Osteocyte (in vitro differentiated cells): ENCODE results near the gene GRHL3. TPM values are rescaled to one million over a fixed set of nuclear protein-coding genes. Genes with fewer than 3 reads are reported as not detected.
A peak's percentile ranks its signal among the peaks of the same experiment; 100 is the strongest.

ENCODE experiments used
- DNase-seq: peaks from one replicate; pipeline ENCODE4 v3.0.0; 2021; ENCODE audit warnings: mixed read lengths; ENCODE audit not compliant: unreplicated experiment; ENCODE audit errors: extremely low spot score
- H3K27ac Mint-ChIP-seq: one replicate; pipeline ENCODE4 v1.8.0; 2021; ENCODE audit warnings: mild to moderate bottlenecking, mixed read lengths; ENCODE audit not compliant: unreplicated experiment
- H3K27me3 Mint-ChIP-seq: one replicate; pipeline ENCODE4 v1.8.0; 2021; ENCODE audit warnings: mixed read lengths; ENCODE audit not compliant: unreplicated experiment
- H3K36me3 Mint-ChIP-seq: one replicate; pipeline ENCODE4 v1.8.0; 2021; ENCODE audit warnings: mixed read lengths; ENCODE audit not compliant: unreplicated experiment
- H3K4me1 Mint-ChIP-seq: one replicate; pipeline ENCODE4 v1.8.0; 2021; ENCODE audit warnings: mixed read lengths; ENCODE audit not compliant: unreplicated experiment
- H3K4me3 Mint-ChIP-seq: one replicate; pipeline ENCODE4 v1.8.0; 2021; ENCODE audit warnings: mild to moderate bottlenecking, moderate library complexity, mixed read lengths; ENCODE audit not compliant: unreplicated experiment
- H3K9me3 Mint-ChIP-seq: one replicate; pipeline ENCODE4 v1.8.0; 2021; ENCODE audit warnings: mixed read lengths; ENCODE audit not compliant: unreplicated experiment
- total RNA-seq: library from RNA; stranded (reverse); gene quantifications from 2 replicates; pipeline ENCODE4 v1.2.1, GENCODE V29; 2021
- TF ChIP-seq, protein P1 (sequence below): fragments of 200-600 bp; sonication (generic); IDR thresholded peaks from 2 replicates; pipeline ENCODE4 v1.5.0; 2021; ENCODE audit warnings: antibody characterized with exemption, mild to moderate bottlenecking, moderate library complexity

Gene GRHL3
- total RNA-seq, 1 donor from 2014 or later, result not detected

DNA sequence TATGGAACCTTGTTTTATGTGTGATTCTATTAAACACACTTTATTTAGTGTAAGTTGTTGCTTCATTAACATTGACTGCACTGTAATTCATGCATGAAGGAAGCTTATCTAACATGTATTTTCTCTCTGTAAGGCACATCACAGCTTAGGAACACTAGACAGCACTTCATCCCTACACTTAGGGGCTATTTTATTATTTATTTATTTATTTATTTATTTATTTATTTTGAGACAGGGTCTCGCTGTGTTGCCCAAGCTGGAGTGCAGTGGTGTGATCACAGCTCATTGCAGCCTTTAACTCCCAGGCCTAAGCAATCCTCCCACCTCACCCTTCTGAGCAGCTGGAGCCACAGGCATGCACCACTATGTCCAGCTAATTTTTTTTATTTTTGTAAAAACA is 30.7 kb upstream of the GRHL3 start:
- Mint-ChIP-seq H3K4me1 (peaks cover 23% of the 10 kb centered on the region), H3K27me3 (peaks cover 4% of the 10 kb centered on the region), H3K36me3 (no peaks in the 10 kb centered on the region)

DNA sequence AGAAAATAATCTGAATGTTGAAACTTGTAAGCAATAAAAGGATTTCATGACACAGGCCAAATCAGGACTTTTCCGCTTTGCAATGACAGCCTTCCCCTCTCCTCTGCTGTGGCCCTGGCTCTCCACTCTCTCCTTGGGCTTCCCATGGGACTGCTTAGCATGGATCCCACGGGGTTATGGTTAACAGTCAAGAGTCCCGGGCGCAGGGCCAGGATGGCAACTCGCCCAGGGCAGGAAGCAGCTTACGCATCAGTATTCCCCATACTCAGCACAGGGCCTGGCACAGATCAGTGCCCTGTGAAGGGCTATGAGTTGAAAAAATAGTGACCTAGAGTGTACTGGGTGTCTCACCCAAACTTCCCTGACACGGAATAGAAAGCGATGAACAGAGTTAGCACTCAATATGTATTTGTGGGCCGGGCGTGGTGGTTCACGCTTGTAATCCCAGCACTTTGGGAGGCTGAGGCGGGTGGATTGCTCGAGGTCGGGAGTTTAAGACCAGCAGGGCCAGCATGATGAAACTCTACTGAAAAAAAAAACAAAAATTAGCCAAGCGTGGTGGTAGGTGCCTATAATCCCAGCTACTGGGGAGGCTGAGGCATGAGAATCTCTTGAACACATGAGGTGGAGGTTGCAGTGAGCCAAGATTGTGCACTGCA is 29.1 kb upstream of the GRHL3 start:
- peak; percentile 91 for DNase-seq
- peaks cover 31% of the 10 kb centered on the region for H3K4me1 Mint-ChIP-seq
- H3K27me3 Mint-ChIP-seq, result peaks cover 4% of the 10 kb centered on the region
- H3K27ac Mint-ChIP-seq, result peak overlapping the region; percentile 76
- H3K36me3 Mint-ChIP-seq, result no peaks in the 10 kb centered on the region
- H3K9me3 Mint-ChIP-seq, result no peaks in the 10 kb centered on the region
- TF ChIP-seq, protein P1, sequence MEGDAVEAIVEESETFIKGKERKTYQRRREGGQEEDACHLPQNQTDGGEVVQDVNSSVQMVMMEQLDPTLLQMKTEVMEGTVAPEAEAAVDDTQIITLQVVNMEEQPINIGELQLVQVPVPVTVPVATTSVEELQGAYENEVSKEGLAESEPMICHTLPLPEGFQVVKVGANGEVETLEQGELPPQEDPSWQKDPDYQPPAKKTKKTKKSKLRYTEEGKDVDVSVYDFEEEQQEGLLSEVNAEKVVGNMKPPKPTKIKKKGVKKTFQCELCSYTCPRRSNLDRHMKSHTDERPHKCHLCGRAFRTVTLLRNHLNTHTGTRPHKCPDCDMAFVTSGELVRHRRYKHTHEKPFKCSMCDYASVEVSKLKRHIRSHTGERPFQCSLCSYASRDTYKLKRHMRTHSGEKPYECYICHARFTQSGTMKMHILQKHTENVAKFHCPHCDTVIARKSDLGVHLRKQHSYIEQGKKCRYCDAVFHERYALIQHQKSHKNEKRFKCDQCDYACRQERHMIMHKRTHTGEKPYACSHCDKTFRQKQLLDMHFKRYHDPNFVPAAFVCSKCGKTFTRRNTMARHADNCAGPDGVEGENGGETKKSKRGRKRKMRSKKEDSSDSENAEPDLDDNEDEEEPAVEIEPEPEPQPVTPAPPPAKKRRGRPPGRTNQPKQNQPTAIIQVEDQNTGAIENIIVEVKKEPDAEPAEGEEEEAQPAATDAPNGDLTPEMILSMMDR, result no peak
- H3K4me3 Mint-ChIP-seq, result no peak overlapping the region

More for the DNA sequence above, 30.7 kb upstream of the GRHL3 start:
- no peaks in the 10 kb centered on the region for H3K9me3 Mint-ChIP-seq
- no peak overlapping the region for H3K4me3 Mint-ChIP-seq
- DNase-seq, result no peak
- TF ChIP-seq, protein P1, result no peak
- no peak overlapping the region for H3K27ac Mint-ChIP-seq

DNA sequence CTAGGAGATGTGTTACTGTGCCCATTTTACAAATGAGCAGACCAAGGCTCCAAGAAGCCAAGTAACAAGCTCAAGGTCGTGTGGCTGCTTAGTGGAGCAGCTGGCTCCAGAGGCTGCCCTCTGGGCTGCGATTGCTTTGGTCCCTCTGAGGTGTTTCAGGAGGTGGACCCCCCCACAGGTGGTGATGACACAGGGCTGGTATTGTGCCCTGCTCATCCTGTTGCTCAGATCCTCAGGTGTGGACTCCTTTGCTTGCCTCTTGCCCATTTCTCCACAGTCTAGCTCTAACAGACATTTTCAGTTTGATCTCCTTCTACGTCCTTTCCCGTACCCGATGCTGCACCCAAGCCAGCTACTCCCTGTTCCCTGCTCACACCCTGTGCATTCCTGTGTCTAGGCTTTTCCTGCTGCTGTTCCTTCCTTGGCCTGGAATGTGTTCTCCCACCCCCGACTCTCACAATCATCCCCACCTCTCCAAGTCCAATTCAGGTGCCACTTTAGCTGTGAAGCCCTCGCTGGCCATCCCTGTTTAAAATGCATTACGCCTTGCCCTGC is 28.1 kb upstream of the GRHL3 start:
- Mint-ChIP-seq H3K4me1 (peaks cover 34% of the 10 kb centered on the region), H3K27me3 (peaks cover 4% of the 10 kb centered on the region), H3K9me3 (no peaks in the 10 kb centered on the region), H3K27ac (no peak overlapping the region), H3K4me3 (no peak overlapping the region), H3K36me3 (no peaks in the 10 kb centered on the region)
- DNase-seq, result no peak
- TF ChIP-seq, protein P1, result no peak

DNA sequence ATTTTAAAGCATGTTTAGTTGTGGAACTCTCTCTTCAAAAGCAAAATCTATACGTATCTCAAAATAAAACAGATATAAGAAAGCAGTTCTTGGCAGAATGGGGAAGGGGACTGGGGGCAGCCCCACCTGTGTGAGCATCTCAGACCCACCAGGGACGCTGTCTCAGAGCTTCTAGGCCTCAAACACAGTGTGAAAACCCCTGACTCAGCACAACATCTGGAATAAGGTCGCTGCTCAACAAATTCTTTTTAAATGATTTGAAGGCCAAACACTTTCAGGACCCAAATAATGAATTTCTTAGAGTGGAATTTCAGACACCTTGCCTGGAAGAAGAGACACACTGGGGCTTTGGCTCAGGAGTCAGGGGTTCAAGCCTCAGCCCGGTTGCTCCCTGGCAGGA is 27.1 kb upstream of the GRHL3 start:
- Mint-ChIP-seq H3K27me3 (peaks cover 4% of the 10 kb centered on the region), H3K4me1 (peaks cover 36% of the 10 kb centered on the region), H3K36me3 (no peaks in the 10 kb centered on the region), H3K27ac (no peak overlapping the region), H3K4me3 (no peak overlapping the region), H3K9me3 (no peaks in the 10 kb centered on the region)
- TF ChIP-seq, protein P1, result no peak
- no peak for DNase-seq

DNA sequence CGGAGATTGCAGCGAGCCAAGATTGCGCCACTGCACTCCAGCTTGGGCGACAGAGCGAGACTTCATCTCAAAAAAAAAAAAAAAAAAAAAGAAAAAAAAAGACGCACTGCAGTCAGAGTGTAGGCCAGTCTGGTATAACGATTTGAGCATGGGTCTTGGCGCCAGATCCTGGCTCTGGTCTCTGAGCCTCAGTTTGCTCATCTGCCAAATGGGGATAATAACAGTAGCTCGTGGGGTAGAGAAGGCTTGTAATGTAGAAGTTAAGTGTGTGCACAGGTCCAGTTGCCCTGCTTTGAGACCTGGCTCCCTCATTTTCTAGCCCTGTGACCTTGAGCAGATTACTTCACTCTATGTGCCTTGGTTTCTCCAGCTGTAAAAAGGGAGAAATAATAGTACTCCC is 26.3 kb upstream of the GRHL3 start:
- Mint-ChIP-seq H3K9me3 (no peaks in the 10 kb centered on the region), H3K4me3 (no peak overlapping the region), H3K36me3 (no peaks in the 10 kb centered on the region), H3K27me3 (peaks cover 4% of the 10 kb centered on the region), H3K27ac (no peak overlapping the region), H3K4me1 (peaks cover 38% of the 10 kb centered on the region)
- TF ChIP-seq, protein P1, result no peak
- no peak for DNase-seq
